ENCODE results near the gene DISC1.
"Not testable (repeated sequence)": the region's sequence is repeated elsewhere in the genome, so short reads cannot be mapped to it uniquely, and the experiment has no call there.

DISC1 gene

GRCh38 chr1:231605149-231606100 is 21.2 kb upstream of the DISC1 start:
- in situ Hi-C loops (cut with MboI; ENCODE audit: low sequenced_read_pairs), result no loop called here

GRCh38 chr1:231606712-231607111 is 19.9 kb upstream of the DISC1 start:
- in situ Hi-C loops (cut with MboI; ENCODE audit: low sequenced_read_pairs), result no loop called here

GRCh38 chr1:231610388-231610787 is 16.2 kb upstream of the DISC1 start:
- in situ Hi-C loops (cut with MboI; ENCODE audit: low sequenced_read_pairs), result no loop called here

- in situ Hi-C loops (cut with MboI; ENCODE audit: low sequenced_read_pairs), result no loop called here
These were observed 15.5 kb upstream of the DISC1 start for GRCh38 chr1:231611111-231611510.

GRCh38 chr1:231611851-231612250 is 14.7 kb upstream of the DISC1 start:
- in situ Hi-C loops (cut with MboI; ENCODE audit: low sequenced_read_pairs), result no loop called here

GRCh38 chr1:231612393-231613089 is 14.0 kb upstream of the DISC1 start:
- in situ Hi-C loops (cut with MboI; ENCODE audit: low sequenced_read_pairs), result no loop called here

GRCh38 chr1:231613419-231614349 is 12.9 kb upstream of the DISC1 start:
- in situ Hi-C loops (cut with MboI; ENCODE audit: low sequenced_read_pairs), result no loop called here

GRCh38 chr1:231616667-231617066 is 9.9 kb upstream of the DISC1 start:
- in situ Hi-C loops (cut with MboI; ENCODE audit: low sequenced_read_pairs), result no loop called here

GRCh38 chr1:231618609-231619256 is 7.9 kb upstream of the DISC1 start:
- in situ Hi-C loops (cut with MboI; ENCODE audit: low sequenced_read_pairs), result no loop called here

- in situ Hi-C loops (cut with MboI; ENCODE audit: low sequenced_read_pairs), result no loop called here
These were observed 7.3 kb upstream of the DISC1 start for GRCh38 chr1:231619257-231619634.

GRCh38 chr1:231625042-231625441 is 1.5 kb upstream of the DISC1 start:
- in situ Hi-C loops (cut with MboI; ENCODE audit: low sequenced_read_pairs), result not testable (repeated sequence)

GRCh38 chr1:231625975-231626534 is 535 bp upstream of the DISC1 start:
- in situ Hi-C loops (cut with MboI; ENCODE audit: low sequenced_read_pairs), result no loop called here

- in situ Hi-C loops (cut with MboI; ENCODE audit: low sequenced_read_pairs), result no loop called here
These were observed 493 bp downstream of the DISC1 start for GRCh38 chr1:231626951-231627614.

- in situ Hi-C loops (cut with MboI; ENCODE audit: low sequenced_read_pairs), result no loop called here
These were observed 1.8 kb downstream of the DISC1 start for GRCh38 chr1:231628207-231628876.

- in situ Hi-C loops (cut with MboI; ENCODE audit: low sequenced_read_pairs), result no loop called here
These were observed 2.5 kb downstream of the DISC1 start for GRCh38 chr1:231629132-231629531.

GRCh38 chr1:231630558-231631205 is 4.1 kb downstream of the DISC1 start:
- in situ Hi-C loops (cut with MboI; ENCODE audit: low sequenced_read_pairs), result no loop called here

GRCh38 chr1:231631717-231632116 is 5.1 kb downstream of the DISC1 start:
- in situ Hi-C loops (cut with MboI; ENCODE audit: low sequenced_read_pairs), result no loop called here

- in situ Hi-C loops (cut with MboI; ENCODE audit: low sequenced_read_pairs), result no loop called here
These were observed 5.5 kb downstream of the DISC1 start for GRCh38 chr1:231632119-231632518.
